Mucosa of descending colon (tissue), 3 donors: ENCODE results near the gene ANKH. TPM values are rescaled to one million over a fixed set of nuclear protein-coding genes. Genes with fewer than 3 reads are reported as not detected.

Experiments
- ATAC-seq: fragments of 200-7000 bp; cut with Tn5 transposase; one replicate; pipeline ENCODE4 v1.9.1; 2020; ENCODE audit warnings: mild to moderate bottlenecking, moderate library complexity
- DNase-seq, 3 donors: peaks; one replicate each; pipeline ENCODE4 v3.0.0-alpha.2; 2020
- H3K36me3 ChIP-seq: fragments of 200-600 bp; one replicate; pipeline ENCODE4 v1.8.0; 2021; ENCODE audit warnings: low read depth, mild to moderate bottlenecking
- H3K4me1 ChIP-seq: fragments of 200-600 bp; one replicate; pipeline ENCODE4 v1.8.0; 2021; ENCODE audit warnings: low read depth, mild to moderate bottlenecking
- H3K4me3 ChIP-seq: fragments of 200-600 bp; one replicate; pipeline ENCODE4 v1.8.0; 2021; ENCODE audit warnings: mild to moderate bottlenecking
- H3K9me3 ChIP-seq: fragments of 200-600 bp; one replicate; pipeline ENCODE4 v1.8.0; 2021; ENCODE audit warnings: mild to moderate bottlenecking
- intact Hi-C, 2 donors: fragments of 100-400 bp; cut with DNase I in 1 of 2; cut with micrococcal nuclease in 1 of 2; formaldehyde crosslinking; loops; one replicate each; pipeline versions ENCODE4 v1.11.0 to v1.11.1; 2022; cut with DNase I, micrococcal nuclease
- total RNA-seq, 3 donors: library from RNA; stranded (reverse); fragmentation: NEBNext Ultra II Directional in 2 of 3; extraction: Animal tissue kit (Norgen Biotek cat#: 25700) in 2 of 3; gene quantifications; one replicate each; pipeline versions ENCODE4 v1.2.1 to v1.2.4, GENCODE V29; 2021 to 2023
- TF ChIP-seq, protein P1 (sequence below): fragments of 200-600 bp; IDR thresholded peaks from one replicate; pipeline ENCODE4 v1.8.0; 2022; ENCODE audit warnings: antibody characterized with exemption, mild to moderate bottlenecking
- donor health status: DM: no; HTN: no; CAD: no; lungs with moderate emphysema.
- donor health status: DM: no; HTN: no; CAD: no.
- donor health status: DM: no; HTN: yes; CAD: no.

Gene ANKH
- total RNA-seq, 3 donors from 2014 or later = 85.4 to 177 (median 105) TPM

DNA sequence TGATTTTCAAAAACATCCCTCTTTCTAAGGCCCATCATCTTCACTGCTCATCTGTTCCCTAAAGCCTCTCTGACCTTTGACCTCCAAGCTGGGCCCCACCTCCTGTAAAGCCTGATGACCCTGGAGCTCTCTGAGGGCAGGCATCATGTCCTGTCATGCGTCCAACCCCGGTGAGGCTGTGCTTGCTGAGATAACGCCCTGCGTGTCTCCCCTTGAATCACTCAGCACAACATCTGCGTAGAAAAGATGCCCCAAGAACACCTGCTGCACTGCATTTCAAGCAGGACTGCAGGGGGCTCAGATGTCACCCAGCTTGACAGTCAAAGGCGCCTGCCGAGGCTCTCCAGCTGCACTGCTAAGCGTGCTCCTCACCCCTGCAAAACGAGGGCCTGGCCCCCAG is 129.1 kb downstream of the ANKH start:
- intact Hi-C loops = no loop called here
- no peak for ATAC-seq
- TF ChIP-seq, protein P1, sequence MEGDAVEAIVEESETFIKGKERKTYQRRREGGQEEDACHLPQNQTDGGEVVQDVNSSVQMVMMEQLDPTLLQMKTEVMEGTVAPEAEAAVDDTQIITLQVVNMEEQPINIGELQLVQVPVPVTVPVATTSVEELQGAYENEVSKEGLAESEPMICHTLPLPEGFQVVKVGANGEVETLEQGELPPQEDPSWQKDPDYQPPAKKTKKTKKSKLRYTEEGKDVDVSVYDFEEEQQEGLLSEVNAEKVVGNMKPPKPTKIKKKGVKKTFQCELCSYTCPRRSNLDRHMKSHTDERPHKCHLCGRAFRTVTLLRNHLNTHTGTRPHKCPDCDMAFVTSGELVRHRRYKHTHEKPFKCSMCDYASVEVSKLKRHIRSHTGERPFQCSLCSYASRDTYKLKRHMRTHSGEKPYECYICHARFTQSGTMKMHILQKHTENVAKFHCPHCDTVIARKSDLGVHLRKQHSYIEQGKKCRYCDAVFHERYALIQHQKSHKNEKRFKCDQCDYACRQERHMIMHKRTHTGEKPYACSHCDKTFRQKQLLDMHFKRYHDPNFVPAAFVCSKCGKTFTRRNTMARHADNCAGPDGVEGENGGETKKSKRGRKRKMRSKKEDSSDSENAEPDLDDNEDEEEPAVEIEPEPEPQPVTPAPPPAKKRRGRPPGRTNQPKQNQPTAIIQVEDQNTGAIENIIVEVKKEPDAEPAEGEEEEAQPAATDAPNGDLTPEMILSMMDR = no peak
- Histone ChIP-seq H3K36me3 (no peaks in the 10 kb centered on the region), H3K4me1 (no peaks in the 10 kb centered on the region), H3K9me3 (no peaks in the 10 kb centered on the region), H3K4me3 (no peak overlapping the region)
- no peak for DNase-seq

DNA sequence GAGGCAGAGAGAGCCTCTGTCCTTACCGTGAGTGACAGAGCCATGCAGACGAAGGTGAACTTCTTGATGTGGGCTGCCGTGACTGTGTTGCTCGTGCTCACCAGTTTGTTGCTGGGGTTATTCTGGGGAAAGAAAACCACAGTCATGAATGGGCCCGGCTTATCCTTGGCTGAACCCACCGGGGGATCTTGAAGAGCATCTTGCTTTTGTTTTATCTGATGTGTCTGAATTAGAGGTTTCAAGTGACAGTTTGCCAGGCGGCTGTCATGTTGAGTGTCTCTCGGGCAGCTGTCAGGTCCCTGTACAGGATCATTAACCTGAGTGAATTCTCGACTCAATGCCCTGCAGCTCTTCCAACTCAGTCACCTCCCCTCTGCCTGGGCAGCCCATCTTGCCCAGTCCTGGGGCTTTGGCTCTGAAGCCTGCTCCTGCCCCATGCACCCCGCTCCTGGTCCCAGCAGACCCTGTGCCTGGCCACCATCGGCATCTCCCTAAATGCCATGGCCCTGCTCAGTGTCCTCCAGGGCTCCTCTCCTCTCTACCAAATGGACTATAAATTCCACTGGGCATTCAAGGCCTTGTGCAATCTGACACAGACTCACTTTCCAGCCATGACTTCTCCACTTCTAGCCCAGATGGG is 129.7 kb downstream of the ANKH start:
- Histone ChIP-seq H3K36me3 (no peaks in the 10 kb centered on the region), H3K9me3 (no peaks in the 10 kb centered on the region), H3K4me1 (no peaks in the 10 kb centered on the region), H3K4me3 (no peak overlapping the region)
- intact Hi-C loops = no loop called here
- DNase-seq = no peak
- no peak for ATAC-seq
- TF ChIP-seq, protein P1 = no peak

DNA sequence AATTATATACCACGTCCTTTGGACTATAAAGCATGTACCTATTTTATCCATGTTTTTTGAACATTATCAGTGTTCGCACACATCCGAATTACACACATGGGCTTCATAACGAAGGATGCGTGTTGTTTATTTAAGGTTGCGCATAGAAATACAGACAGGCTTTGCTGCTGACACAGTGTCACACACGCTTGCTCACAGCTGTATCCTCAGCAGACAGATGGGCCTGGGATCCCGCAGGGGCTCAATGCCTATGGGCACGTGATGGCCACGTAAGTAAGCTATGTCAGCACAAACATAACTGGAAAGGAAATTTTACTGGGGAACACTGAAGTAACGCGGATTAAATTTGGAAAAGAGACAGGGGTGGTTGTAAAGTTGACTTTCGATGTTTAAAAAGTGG is 130.4 kb downstream of the ANKH start:
- TF ChIP-seq, protein P1 = no peak
- Histone ChIP-seq H3K4me1 (no peaks in the 10 kb centered on the region), H3K36me3 (no peaks in the 10 kb centered on the region), H3K4me3 (no peak overlapping the region), H3K9me3 (no peaks in the 10 kb centered on the region)
- intact Hi-C loops = no loop called here
- ATAC-seq (no peak), DNase-seq (no peak)

DNA sequence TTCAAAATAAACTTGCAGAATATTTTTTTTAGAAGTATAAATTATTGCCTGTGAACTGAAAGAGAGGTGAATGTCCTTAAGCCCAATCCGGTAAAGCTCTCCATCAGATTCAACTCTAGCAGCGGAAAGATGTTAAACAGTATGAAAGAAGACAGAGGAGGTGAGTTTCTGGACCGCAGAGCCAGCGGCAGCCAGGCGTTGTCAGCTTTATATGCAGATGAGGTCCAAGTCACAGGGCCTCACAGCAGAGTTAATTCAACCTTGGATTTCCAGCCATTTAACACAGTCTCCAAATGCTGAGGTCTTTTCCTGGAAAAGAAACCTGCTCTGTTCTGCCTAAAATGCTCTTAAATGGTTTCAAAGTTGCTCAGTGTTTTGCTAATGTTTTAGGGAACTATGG is 131.6 kb downstream of the ANKH start:
- Histone ChIP-seq H3K4me3 (no peak overlapping the region), H3K36me3 (no peaks in the 10 kb centered on the region), H3K4me1 (no peaks in the 10 kb centered on the region), H3K9me3 (no peaks in the 10 kb centered on the region)
- ATAC-seq = no peak
- intact Hi-C loops = no loop called here
- DNase-seq = no peak
- TF ChIP-seq, protein P1 = no peak

DNA sequence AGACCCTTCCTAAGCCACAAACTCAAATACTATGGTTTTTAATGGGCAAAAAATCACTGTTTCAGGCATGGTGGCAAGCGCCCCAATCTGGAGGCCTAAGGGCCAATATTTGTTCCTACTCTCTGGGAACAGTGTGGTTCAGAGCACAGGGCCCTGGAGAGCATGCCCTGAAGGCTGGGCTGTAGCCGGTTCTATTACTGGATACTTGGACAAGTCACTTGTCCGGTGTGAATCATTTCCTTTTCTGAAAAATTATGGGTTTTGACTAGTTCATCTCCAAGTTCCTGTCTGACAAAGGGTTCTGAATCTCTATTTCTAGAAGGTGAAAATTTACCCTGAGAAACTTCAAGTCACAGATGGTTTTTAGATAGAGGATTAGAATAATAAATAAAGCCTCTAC is 132.0 kb downstream of the ANKH start:
- TF ChIP-seq, protein P1 = no peak
- intact Hi-C loops = no loop called here
- Histone ChIP-seq H3K9me3 (no peaks in the 10 kb centered on the region), H3K36me3 (no peaks in the 10 kb centered on the region), H3K4me3 (no peak overlapping the region), H3K4me1 (no peaks in the 10 kb centered on the region)
- ATAC-seq (no peak), DNase-seq (no peak)

DNA sequence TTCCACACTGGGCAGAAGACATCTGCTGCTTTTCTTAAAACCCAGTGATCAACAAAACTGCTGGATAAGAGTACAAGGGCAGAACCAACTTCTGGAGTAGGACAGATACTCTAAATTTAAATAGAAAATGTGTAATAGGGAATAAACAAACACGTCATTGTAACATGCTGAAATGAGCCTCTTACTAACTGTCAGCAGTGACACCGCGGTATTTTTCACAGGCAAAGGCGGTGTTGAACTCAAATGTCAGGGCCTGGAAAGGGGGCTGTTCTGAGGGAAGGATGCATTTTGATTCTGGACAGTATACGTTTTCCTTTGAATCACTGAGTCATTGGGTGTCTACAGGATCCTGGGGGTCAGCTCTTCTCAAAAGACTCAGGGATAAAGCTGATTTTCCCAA is 133.5 kb downstream of the ANKH start:
- H3K4me1 ChIP-seq = no peaks in the 10 kb centered on the region

More for the DNA sequence above, 133.5 kb downstream of the ANKH start:
- H3K9me3 ChIP-seq = no peaks in the 10 kb centered on the region
- H3K4me3 ChIP-seq = no peak overlapping the region
- no peak for DNase-seq
- TF ChIP-seq, protein P1 = no peak
- intact Hi-C loops = no loop called here
- H3K36me3 ChIP-seq = no peaks in the 10 kb centered on the region
- no peak for ATAC-seq
